IMR-90 (cell line): ENCODE measurements around the gene SERPINA4. TPM values are rescaled to one million over a fixed set of nuclear protein-coding genes. Genes with fewer than 3 reads are reported as not detected.

Source experiments
- ATAC-seq: fragments of 200-7000 bp; cut with Tn5 transposase; 2 replicates; pipeline ENCODE4 v1.9.1; 2020; ENCODE audit warnings: low read depth, mild to moderate bottlenecking, moderate library complexity
- BruUV-seq: library from RNA; stranded (reverse); fragments of 400-500 nt; replicated peaks from 2 replicates; lab custom pipeline; 2021; lab: Mats Ljungman, UMichigan
- CTCF ChIA-PET: fragments of 300-600 bp; formaldehyde crosslinking; extraction: SDS; loops from one replicate; lab custom pipeline; 2021; ENCODE audit warnings: antibody characterized with exemption; lab: Yijun Ruan, JAX
- POLR2A ChIA-PET: fragments of 300-600 bp; sonication (Branson Sonifier 250); formaldehyde crosslinking; loops from one replicate; lab custom pipeline; 2022; ENCODE audit warnings: antibody characterized with exemption; ENCODE audit not compliant: unreplicated experiment; lab: Charles Lee
- DNase-seq: peaks from one replicate; pipeline ENCODE4 v3.0.0; 2013
- H2AFZ ChIP-seq: replicated peaks from 2 replicates; pipeline ENCODE3; 2013; ENCODE audit warnings: low read length, mild to moderate bottlenecking; ENCODE audit not compliant: poor library complexity
- H2AK5ac ChIP-seq: 2 replicates; pipeline ENCODE4 v1.6.1; 2013; ENCODE audit warnings: low read depth, low read length, inconsistent platforms
- H2AK9ac ChIP-seq: replicated peaks from 2 replicates; pipeline ENCODE3; 2013; ENCODE audit warnings: mild to moderate bottlenecking, low read depth, low read length, moderate library complexity; ENCODE audit not compliant: poor library complexity
- H2BK120ac ChIP-seq: 2 replicates; pipeline ENCODE4 v1.6.1; 2013; ENCODE audit warnings: low read depth, low read length, inconsistent platforms
- H2BK15ac ChIP-seq: 3 replicates; pipeline ENCODE4 v1.6.1; 2013; ENCODE audit warnings: low read depth, low read length, inconsistent platforms
- H2BK20ac ChIP-seq: 2 replicates; pipeline ENCODE4 v1.6.1; 2013; ENCODE audit warnings: low read depth, mild to moderate bottlenecking, inconsistent platforms, low read length, moderate library complexity
- H2BK5ac ChIP-seq: 2 replicates; pipeline ENCODE4 v1.6.1; 2013; ENCODE audit warnings: mild to moderate bottlenecking, low read depth, low read length, inconsistent platforms; ENCODE audit not compliant: poor library complexity, severe bottlenecking
- H3K14ac ChIP-seq: replicated peaks from 2 replicates; pipeline ENCODE4 v1.6.1; 2013; ENCODE audit warnings: low read depth, low read length, inconsistent platforms
- H3K18ac ChIP-seq: 2 replicates; pipeline ENCODE4 v1.6.1; 2013; ENCODE audit warnings: low read depth, low read length, control low read depth
- H3K23ac ChIP-seq: 2 replicates; pipeline ENCODE4 v1.6.1; 2013; ENCODE audit warnings: low read depth, low read length, inconsistent platforms
- H3K27ac ChIP-seq: 2 replicates; pipeline ENCODE4 v1.5.1; 2013; ENCODE audit warnings: mild to moderate bottlenecking, control low read depth, low read length; ENCODE audit not compliant: insufficient read depth
- H3K27me3 ChIP-seq: 2 replicates; pipeline ENCODE4 v1.6.1; 2013; ENCODE audit warnings: low read length; ENCODE audit not compliant: control insufficient read depth, insufficient read depth
- H3K36me3 ChIP-seq: 2 replicates; pipeline ENCODE4 v1.6.1; 2013; ENCODE audit warnings: low read length, mixed read lengths; ENCODE audit not compliant: control insufficient read depth, insufficient read depth
- H3K4ac ChIP-seq: 2 replicates; pipeline ENCODE4 v1.6.1; 2013; ENCODE audit warnings: low read depth, low read length, inconsistent platforms
- H3K4me1 ChIP-seq: 2 replicates; pipeline ENCODE4 v1.6.1; 2013; ENCODE audit warnings: low read length, mixed read lengths; ENCODE audit not compliant: control insufficient read depth, insufficient read depth
- H3K4me2 ChIP-seq: 2 replicates; pipeline ENCODE4 v1.6.1; 2013; ENCODE audit warnings: low read depth, mild to moderate bottlenecking, control low read depth, low read length, moderate library complexity
- H3K4me3 ChIP-seq: 2 replicates; pipeline ENCODE4 v1.5.1; 2013; ENCODE audit warnings: low read depth, mild to moderate bottlenecking, control low read depth, low read length, moderate library complexity; ENCODE audit not compliant: insufficient read depth
- H3K56ac ChIP-seq: 2 replicates; pipeline ENCODE4 v1.6.1; 2013; ENCODE audit warnings: low read length, inconsistent platforms; ENCODE audit not compliant: insufficient read depth; ENCODE audit errors: extremely low read depth
- H3K79me1 ChIP-seq, 2 experiments: 2 replicates each; pipeline ENCODE4 v1.6.1; 2013; ENCODE audit warnings: low read length in 2 of 2, inconsistent platforms in 1 of 2, low read depth in 1 of 2
- H3K9ac ChIP-seq: 2 replicates; pipeline ENCODE4 v1.6.1; 2013; ENCODE audit warnings: low read depth, low read length, control low read depth
- H3K9me1 ChIP-seq: 2 replicates; pipeline ENCODE4 v1.6.1; 2013; ENCODE audit warnings: low read length, inconsistent platforms; ENCODE audit not compliant: insufficient read depth
- H3K9me3 ChIP-seq: 2 replicates; pipeline ENCODE4 v1.6.1; 2013; ENCODE audit warnings: low read length; ENCODE audit not compliant: control insufficient read depth, insufficient read depth
- H4K20me1 ChIP-seq: 2 replicates; pipeline ENCODE4 v1.6.1; 2013; ENCODE audit warnings: low read length, inconsistent platforms; ENCODE audit not compliant: insufficient read depth
- H4K5ac ChIP-seq: 2 replicates; pipeline ENCODE4 v1.6.1; 2013; ENCODE audit warnings: mild to moderate bottlenecking, low read depth, low read length, control low read depth
- H4K8ac ChIP-seq, 2 experiments: 2 replicates each; pipeline ENCODE4 v1.6.1; 2013; ENCODE audit warnings: low read depth in 2 of 2, low read length in 2 of 2, control low read depth in 1 of 2, inconsistent platforms in 1 of 2
- H4K91ac ChIP-seq: 2 replicates; pipeline ENCODE4 v1.6.1; 2013; ENCODE audit warnings: low read depth, low read length, inconsistent platforms; ENCODE audit not compliant: insufficient read depth
- BHLHE40 ChIP-seq: fragments of 150-350 bp; IDR thresholded peaks from 2 replicates; pipeline ENCODE4 v1.6.1; 2016; ENCODE audit warnings: mild to moderate bottlenecking, low read depth, low read length
- ELK1 ChIP-seq: fragments of 150-350 bp; IDR thresholded peaks from 2 replicates; pipeline ENCODE4 v1.6.1; 2016; ENCODE audit warnings: low read depth, mild to moderate bottlenecking, low read length, moderate library complexity, borderline replicate concordance
- MAFK ChIP-seq: IDR thresholded peaks from 2 replicates; pipeline ENCODE4 v1.6.1; 2012; ENCODE audit warnings: low read depth, low read length, improper control_type of control experiment
- WGBS, 2 experiments: methylation state at CpG; one replicate each; pipeline versions ENCODE4 v1.1.5 to v1.1.7; 2013; ENCODE audit warnings: missing lambda C conversion rate in 2 of 2; ENCODE audit not compliant: insufficient read length in 1 of 2; ENCODE audit errors: extremely low coverage in 2 of 2; 5-methylcytosine and 5-hydroxymethylcytosine counted together
- dilution Hi-C: fragments of 300-500 bp; cut with HindIII; formaldehyde crosslinking; loops from one replicate; pipeline ENCODE4 v1.14.3; 2018; ENCODE audit warnings: low sequenced_read_pairs; ENCODE audit not compliant: unreplicated experiment
- in situ Hi-C: fragments of 300-500 bp; cut with MboI; formaldehyde crosslinking; loops from 3 replicates; pipeline ENCODE4 v1.14.3; 2019; ENCODE audit warnings: low sequenced_read_pairs, inconsistent platforms, mixed read lengths
- intact Hi-C: fragments of 100-400 bp; cut with micrococcal nuclease; formaldehyde crosslinking; loops from 2 replicates; pipeline ENCODE4 v1.10.0; 2022
- polyA plus RNA-seq, 3 experiments: library from polyadenylated mRNA; depleted of rRNA; stranded (reverse); fragments of >200 nt; gene quantifications; 2 replicates each; pipeline ENCODE4 v1.2.3, GENCODE V29; 2012; ENCODE audit warnings: low replicate concordance in 1 of 3
- total RNA-seq: library from RNA; depleted of rRNA; stranded (reverse); fragments of >200 nt; gene quantifications from 2 replicates; pipeline ENCODE4 v1.2.3, GENCODE V29; 2012

The SERPINA4 gene
- total and polyA plus RNA-seq, 2 of the 4 experiments (the other 2 are of a cell fraction), result not detected

GRCh38 chr14:94612174-94612573, 50.9 kb downstream of the SERPINA4 start, which contains the start of gene SERPINA3:
TSS of gene SERPINA3 (plus strand) at chr14:94612391. CDS start at chr14:94614442, 2,051 bp downstream.
- peak within 1 kb of the TSS; percentile 32; the same call in 1 of the 2 replicates for H2BK120ac ChIP-seq
- H4K8ac ChIP-seq, result no peak within 1 kb of the TSS
- no peak for TF ChIP-seq MAFK
- no peak for TF ChIP-seq BHLHE40
- no peak for TF ChIP-seq ELK1
- H3K56ac ChIP-seq, result no peak within 1 kb of the TSS
- H4K5ac ChIP-seq, result peak within 1 kb of the TSS; percentile 44; the same call in 1 of the 2 replicates
- no peak within 1 kb of the TSS for H3K23ac ChIP-seq
- no peaks in the 10 kb centered on the region for H3K9me1 ChIP-seq
- H3K9me3 ChIP-seq, result peaks cover 4% of the 10 kb centered on the region
- no peaks in the 10 kb centered on the region for H4K20me1 ChIP-seq
- no peak within 1 kb of the TSS for H3K4me3 ChIP-seq
- no peak; the same call in 1 of the 2 replicates for ATAC-seq
- DNase-seq, result peak; percentile 7
- H3K79me1 ChIP-seq, result no peaks in the 10 kb centered on the region
- peak within 1 kb of the TSS; percentile 78; the same call in 1 of the 2 replicates for H3K18ac ChIP-seq
- WGBS, 2 experiments, result no CpG with 5 or more reads among the region's 4 CpGs
- dilution Hi-C loops (no loop called here), intact Hi-C loops (no loop called here), in situ Hi-C loops (no loop called here)
- H3K4me2 ChIP-seq, result no peak within 1 kb of the TSS
- no peak within 1 kb of the TSS for H3K14ac ChIP-seq
- H2BK15ac ChIP-seq, result no peak within 1 kb of the TSS; the same call in 2 of the 3 replicates
- ChIA-PET POLR2A (interaction anchor here (0.6 kb wide), 1 partner anchor 12 kb away, joined by 8 read pairs; no protein-coding TSS in a partner anchor), CTCF (no interaction called here)
- peaks cover 14% of the 10 kb centered on the region for H3K4me1 ChIP-seq
- peak within 1 kb of the TSS; percentile 19 for H2AK9ac ChIP-seq
- no peaks in the 10 kb centered on the region for H3K27me3 ChIP-seq
- no peak within 1 kb of the TSS for H2AK5ac ChIP-seq
- BruUV-seq, result no TSS peak
- H3K4ac ChIP-seq, result no peak within 1 kb of the TSS
- peak within 1 kb of the TSS; percentile 22; the same call in 1 of the 2 replicates for H3K9ac ChIP-seq
- H4K91ac ChIP-seq, result no peak within 1 kb of the TSS
- no peaks in the 10 kb centered on the region for H3K36me3 ChIP-seq
- 0 out of 2 replicates have a peak within 1 kb of the TSS, but pooled peaks have one; percentile 7 for H2BK20ac ChIP-seq
- peak within 1 kb of the TSS; percentile 75; the same call in 1 of the 2 replicates for H3K27ac ChIP-seq
- H2BK5ac ChIP-seq, result no peak within 1 kb of the TSS
- no peak within 1 kb of the TSS for H2AFZ ChIP-seq
